Thoracic aorta (tissue), 2 donors: ENCODE data around the gene ARHGAP10. TPM values are rescaled to one million over a fixed set of nuclear protein-coding genes. Genes with fewer than 3 reads are reported as not detected.

ENCODE experiments used
- ATAC-seq: fragments of 150-250 bp; one replicate; pipeline ENCODE4 v1.8.0; 2017; ENCODE audit warnings: low read depth; ENCODE audit not compliant: insufficient number of reproducible peaks, low FRiP score
- DNase-seq: peaks from one replicate; pipeline ENCODE4 v3.0.0-alpha.2; 2020; ENCODE audit warnings: low spot score
- H3K27ac ChIP-seq, 2 donors: fragments of 200-600 bp; sonication (generic); 1 replicate in 1 of 2; 2 replicates in 1 of 2; pipeline ENCODE4 v1.5.1; 2016; ENCODE audit warnings: mild to moderate bottlenecking in 2 of 2, moderate library complexity in 2 of 2
- H3K27me3 ChIP-seq: fragments of 200-600 bp; sonication (generic); replicated peaks from 2 replicates; pipeline ENCODE4 v1.6.0; 2016; ENCODE audit warnings: mild to moderate bottlenecking; ENCODE audit not compliant: insufficient read depth
- H3K36me3 ChIP-seq: fragments of 200-600 bp; sonication (generic); one replicate; pipeline ENCODE4 v1.5.1; 2016
- H3K4me1 ChIP-seq, 2 donors: fragments of 200-600 bp; sonication (generic); 1 replicate in 1 of 2; 2 replicates in 1 of 2; pipeline versions ENCODE4 v1.5.1 to v1.6.0; 2016; ENCODE audit warnings: low read depth in 2 of 2, mild to moderate bottlenecking in 1 of 2; ENCODE audit not compliant: control insufficient read depth in 1 of 2
- H3K4me3 ChIP-seq: fragments of 200-600 bp; sonication (generic); 2 replicates; pipeline ENCODE4 v1.5.1; 2016; ENCODE audit warnings: mild to moderate bottlenecking
- H3K9me3 ChIP-seq: fragments of 200-600 bp; sonication (generic); 2 replicates; pipeline ENCODE4 v1.5.1; 2016
- total RNA-seq, 2 donors: library from RNA; depleted of rRNA; stranded (reverse); fragments of >200 nt; gene quantifications; one replicate each; pipeline versions ENCODE4 v1.1.0 to v1.2.3, GENCODE V29; 2016
- TF ChIP-seq, protein P1 (sequence below): fragments of 200-600 bp; sonication (generic); IDR thresholded peaks from one replicate; pipeline ENCODE4 v1.5.1; 2019; ENCODE audit warnings: antibody characterized with exemption

Gene ARHGAP10
- total RNA-seq, 2 donors from 2014 or later = 195 to 211 TPM

GRCh38 chr4:147943159-147943638 lies 211.3 kb downstream of the ARHGAP10 start:
- Histone ChIP-seq H3K9me3 (no peaks in the 10 kb centered on the region), H3K36me3 (peaks cover 23% of the 10 kb centered on the region), H3K4me3 (no peak overlapping the region), H3K4me1 (peaks cover 22 to 39% of the 10 kb centered on the region in 2 donors), H3K27ac (peak overlapping the region in 1 of 2 donors; percentile 64), H3K27me3 (no peaks in the 10 kb centered on the region)
- ATAC-seq (no peak), DNase-seq (no peak)
- TF ChIP-seq, protein P1, sequence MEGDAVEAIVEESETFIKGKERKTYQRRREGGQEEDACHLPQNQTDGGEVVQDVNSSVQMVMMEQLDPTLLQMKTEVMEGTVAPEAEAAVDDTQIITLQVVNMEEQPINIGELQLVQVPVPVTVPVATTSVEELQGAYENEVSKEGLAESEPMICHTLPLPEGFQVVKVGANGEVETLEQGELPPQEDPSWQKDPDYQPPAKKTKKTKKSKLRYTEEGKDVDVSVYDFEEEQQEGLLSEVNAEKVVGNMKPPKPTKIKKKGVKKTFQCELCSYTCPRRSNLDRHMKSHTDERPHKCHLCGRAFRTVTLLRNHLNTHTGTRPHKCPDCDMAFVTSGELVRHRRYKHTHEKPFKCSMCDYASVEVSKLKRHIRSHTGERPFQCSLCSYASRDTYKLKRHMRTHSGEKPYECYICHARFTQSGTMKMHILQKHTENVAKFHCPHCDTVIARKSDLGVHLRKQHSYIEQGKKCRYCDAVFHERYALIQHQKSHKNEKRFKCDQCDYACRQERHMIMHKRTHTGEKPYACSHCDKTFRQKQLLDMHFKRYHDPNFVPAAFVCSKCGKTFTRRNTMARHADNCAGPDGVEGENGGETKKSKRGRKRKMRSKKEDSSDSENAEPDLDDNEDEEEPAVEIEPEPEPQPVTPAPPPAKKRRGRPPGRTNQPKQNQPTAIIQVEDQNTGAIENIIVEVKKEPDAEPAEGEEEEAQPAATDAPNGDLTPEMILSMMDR = no peak

- Histone ChIP-seq H3K4me1 (peaks cover 22 to 39% of the 10 kb centered on the region in 2 donors), H3K4me3 (no peak overlapping the region), H3K27me3 (no peaks in the 10 kb centered on the region), H3K36me3 (peaks cover 25% of the 10 kb centered on the region), H3K9me3 (no peaks in the 10 kb centered on the region), H3K27ac (no peak overlapping the region)
- TF ChIP-seq, protein P1 = no peak
- DNase-seq = no peak
- no peak for ATAC-seq
Observed at GRCh38 chr4:147944249-147944648, 212.4 kb downstream of the ARHGAP10 start.

GRCh38 chr4:147944670-147945260 lies 212.9 kb downstream of the ARHGAP10 start:
- peaks cover 25% of the 10 kb centered on the region for H3K36me3 ChIP-seq
- H3K27me3 ChIP-seq = no peaks in the 10 kb centered on the region
- ATAC-seq = no peak

DNA sequence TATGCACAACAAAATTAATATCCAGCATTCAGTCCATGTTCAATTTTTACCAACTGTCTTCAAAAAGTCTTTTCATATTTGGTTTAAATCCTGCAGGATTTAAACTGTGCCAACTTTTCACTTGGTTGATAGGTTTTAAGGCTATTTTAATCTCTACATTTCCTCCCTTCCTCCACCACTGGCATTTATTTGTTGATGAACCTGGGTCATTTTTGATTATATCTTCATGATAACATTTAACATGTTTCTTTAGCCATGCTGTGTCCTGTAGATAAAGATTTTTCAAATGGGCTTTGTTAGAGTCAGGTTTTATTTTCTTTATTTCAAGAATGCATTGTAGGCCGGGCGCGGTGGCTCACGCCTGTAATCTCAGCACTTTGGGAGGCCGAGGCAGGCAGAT lies 216.4 kb downstream of the ARHGAP10 start:
- Histone ChIP-seq H3K9me3 (no peaks in the 10 kb centered on the region), H3K27ac (no peak overlapping the region), H3K27me3 (no peaks in the 10 kb centered on the region), H3K36me3 (peaks cover 25% of the 10 kb centered on the region), H3K4me3 (no peak overlapping the region), H3K4me1 (peaks cover 0 to 1% of the 10 kb centered on the region in 2 donors)
- TF ChIP-seq, protein P1 = no peak
- ATAC-seq (no peak), DNase-seq (no peak)

More at GRCh38 chr4:147944670-147945260, 212.9 kb downstream of the ARHGAP10 start:
- no peak overlapping the region for H3K27ac ChIP-seq
- H3K4me3 ChIP-seq = no peak overlapping the region
- TF ChIP-seq, protein P1 = no peak
- no peak for DNase-seq
- no peaks in the 10 kb centered on the region for H3K9me3 ChIP-seq
- peaks cover 22 to 35% of the 10 kb centered on the region in 2 donors for H3K4me1 ChIP-seq

GRCh38 chr4:147950261-147950660 lies 218.4 kb downstream of the ARHGAP10 start:
- no peak overlapping the region for H3K27ac ChIP-seq
- H3K36me3 ChIP-seq = peaks cover 25% of the 10 kb centered on the region
- H3K27me3 ChIP-seq = no peaks in the 10 kb centered on the region
- no peaks in the 10 kb centered on the region for H3K9me3 ChIP-seq
- no peak for DNase-seq
- TF ChIP-seq, protein P1 = no peak
- no peak for ATAC-seq
- H3K4me3 ChIP-seq = no peak overlapping the region
- peaks cover 0 to 1% of the 10 kb centered on the region in 2 donors for H3K4me1 ChIP-seq
